Islet precursor cell (in vitro differentiated cells): ENCODE results near the gene VPS37C.

Experiments used
- DNase-seq: peaks from one replicate; pipeline ENCODE4 v3.0.0-alpha.2; 2018

VPS37C gene

DNA sequence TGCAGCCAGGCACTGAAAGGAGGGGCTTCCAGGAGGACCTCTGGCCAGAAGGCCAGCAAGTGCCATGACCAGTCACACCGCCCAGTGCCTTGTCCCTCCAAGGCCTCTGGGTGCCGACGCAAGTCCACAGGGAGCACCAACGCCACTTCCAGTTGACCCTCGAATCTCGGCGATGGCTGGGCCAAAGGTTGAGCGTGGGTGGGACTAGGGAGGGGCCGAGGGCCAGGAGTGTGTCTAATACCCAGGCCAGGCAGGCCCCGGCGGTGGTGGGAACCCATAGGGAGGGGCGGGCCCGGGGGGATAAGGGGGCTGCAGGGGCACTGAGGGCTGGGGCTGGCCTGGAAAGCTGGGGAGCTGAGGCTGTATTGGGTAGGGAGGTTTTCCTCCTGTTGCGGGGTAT lies 29.6 kb downstream of the VPS37C start:
- DNase-seq, result no peak

DNA sequence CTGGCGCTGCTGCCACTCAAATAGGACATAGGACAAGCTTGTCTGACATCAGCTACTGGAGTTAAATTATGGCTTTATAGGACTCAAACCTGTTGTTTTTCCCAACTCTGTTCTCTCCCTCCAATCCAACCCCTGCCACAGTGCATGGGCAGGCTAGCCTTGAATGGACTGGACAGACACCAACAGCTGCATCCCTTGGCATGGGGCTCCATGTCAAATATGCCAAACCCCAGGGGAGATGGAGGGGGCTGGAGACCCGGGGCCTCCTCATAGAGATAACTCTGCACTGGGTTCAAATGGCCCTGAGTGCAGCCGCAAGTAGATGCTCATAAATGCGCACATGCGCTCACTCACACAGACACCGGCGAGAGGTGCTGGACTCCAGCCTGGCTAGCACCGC lies 30.0 kb downstream of the VPS37C start:
- DNase-seq, result no peak

DNA sequence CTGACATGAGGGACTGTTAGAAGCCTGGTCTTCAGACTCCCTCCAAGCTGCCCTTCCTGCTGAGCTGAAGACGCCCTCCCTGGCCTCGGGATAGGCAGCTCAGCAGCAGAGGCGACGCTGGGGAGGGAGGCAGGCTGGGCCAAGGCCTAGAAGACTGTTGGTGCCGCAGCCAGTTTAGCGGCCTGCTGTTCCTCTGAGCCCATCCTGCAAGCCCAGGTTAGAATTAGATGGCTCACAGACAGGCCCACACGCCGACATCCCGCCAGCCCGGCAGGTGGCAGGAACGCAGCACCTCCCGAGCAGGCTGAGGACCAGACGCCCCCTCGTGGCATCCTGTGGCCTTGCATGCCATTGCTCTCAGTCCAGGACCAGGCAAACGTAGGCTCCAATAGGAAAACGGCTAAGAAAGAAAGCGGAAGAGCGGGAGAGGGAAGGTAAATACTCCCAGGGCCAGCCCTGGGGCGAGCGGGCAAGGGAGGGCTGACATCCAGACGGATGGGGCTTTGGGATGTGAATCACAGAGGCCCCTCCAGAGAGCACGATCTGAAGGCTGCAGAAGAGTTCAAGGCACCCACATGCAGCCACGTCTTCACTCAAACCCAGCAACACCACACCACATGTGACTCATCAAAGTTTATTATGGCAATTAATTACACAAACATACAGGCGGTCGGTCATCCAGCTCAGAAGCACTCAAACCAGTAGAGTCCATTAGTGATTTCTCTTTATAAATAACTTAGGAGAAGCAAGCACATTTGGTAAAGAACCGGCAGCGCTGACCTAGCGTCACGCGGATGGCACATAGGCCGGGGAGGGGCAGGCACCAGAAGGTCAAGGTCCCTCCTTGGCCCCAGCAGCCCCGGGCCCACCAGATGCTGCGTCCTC lies 31.3 kb downstream of the VPS37C start:
- peak; percentile 96 for DNase-seq

DNA sequence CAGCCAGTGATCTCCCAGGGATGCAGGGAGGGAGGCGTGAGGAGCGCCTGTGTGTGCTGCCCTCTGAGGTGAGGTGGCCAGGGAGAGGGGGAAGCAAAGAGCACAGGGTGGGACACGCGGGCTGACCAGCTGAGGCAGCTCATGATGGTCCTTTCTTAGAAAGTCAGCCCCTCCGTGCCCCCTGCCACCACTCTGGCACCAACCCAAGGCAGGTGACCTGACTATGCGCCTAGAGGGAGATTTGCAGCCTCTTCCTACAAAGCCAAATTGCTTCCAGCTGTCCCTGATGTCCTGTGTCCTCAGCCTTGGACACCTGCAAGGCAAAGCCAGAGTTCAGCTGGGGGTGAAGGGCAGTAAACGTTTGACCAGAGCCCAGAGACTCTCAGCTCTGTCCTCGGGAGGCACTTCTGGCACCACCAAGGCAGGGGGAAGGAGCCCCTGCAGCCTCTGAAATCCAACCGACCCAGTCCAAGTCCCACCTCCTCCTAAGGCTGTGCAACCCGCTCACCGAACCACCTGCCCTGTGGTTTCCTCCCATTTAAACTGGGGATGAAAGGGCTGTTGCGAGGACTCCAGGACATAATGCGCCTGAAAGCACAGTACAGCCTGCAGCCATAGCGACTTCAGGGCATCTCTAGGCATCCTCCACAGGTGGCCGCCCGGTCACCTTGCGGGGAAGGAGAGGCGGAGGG lies 32.1 kb downstream of the VPS37C start:
- DNase-seq, result no peak

DNA sequence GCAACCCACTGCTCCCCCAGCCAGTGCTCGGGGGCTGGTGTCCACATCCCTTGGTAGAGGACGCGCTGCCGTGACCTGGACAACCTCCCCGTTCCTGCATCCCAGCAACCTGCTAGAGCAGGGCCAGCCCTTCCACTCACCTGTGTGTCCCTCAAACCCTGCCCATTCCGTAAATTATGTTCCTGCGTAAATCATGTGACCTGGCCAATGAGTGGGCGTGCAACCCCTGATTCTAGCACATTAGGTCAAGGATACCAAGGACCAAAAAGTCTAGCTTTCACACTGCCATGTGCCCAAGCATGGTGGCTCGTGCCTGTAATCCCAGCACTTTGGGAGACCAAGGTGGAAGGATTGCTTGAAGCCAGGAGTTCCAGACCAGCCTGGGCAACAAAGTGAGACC lies 33.2 kb downstream of the VPS37C start:
- no peak for DNase-seq

DNA sequence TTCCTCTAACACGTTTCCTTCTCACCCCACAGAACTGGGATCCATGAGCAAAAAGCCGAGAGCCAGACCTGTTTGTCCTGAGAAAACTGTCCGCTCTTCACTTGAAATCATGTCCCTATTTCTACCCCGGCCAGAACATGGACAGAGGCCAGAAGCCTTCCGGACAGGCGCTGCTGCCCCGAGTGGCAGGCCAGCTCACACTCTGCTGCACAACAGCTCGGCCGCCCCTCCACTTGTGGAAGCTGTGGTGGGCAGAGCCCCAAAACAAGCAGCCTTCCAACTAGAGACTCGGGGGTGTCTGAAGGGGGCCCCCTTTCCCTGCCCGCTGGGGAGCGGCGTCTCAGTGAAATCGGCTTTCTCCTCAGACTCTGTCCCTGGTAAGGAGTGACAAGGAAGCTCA lies 35.0 kb downstream of the VPS37C start:
- peak; percentile 65 for DNase-seq

DNA sequence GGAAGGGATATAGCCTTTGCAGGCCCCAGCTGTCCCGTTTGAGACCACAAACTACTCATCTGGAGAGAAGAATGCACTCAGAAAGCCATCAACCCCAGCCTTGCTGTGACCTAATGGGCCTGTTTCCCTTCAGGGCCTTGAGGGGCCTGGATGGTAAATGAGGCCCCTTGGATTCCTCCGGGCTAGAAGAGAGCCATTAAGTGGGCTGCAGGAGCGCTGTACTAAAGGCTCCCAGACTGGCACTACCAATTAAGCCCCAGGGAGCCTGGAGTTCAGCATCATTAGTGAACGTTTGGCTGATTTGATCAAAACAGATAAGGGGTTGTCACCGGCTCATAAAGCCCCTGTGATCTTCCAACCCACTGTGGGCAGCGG lies 35.9 kb downstream of the VPS37C start:
- peak; percentile 97 for DNase-seq

DNA sequence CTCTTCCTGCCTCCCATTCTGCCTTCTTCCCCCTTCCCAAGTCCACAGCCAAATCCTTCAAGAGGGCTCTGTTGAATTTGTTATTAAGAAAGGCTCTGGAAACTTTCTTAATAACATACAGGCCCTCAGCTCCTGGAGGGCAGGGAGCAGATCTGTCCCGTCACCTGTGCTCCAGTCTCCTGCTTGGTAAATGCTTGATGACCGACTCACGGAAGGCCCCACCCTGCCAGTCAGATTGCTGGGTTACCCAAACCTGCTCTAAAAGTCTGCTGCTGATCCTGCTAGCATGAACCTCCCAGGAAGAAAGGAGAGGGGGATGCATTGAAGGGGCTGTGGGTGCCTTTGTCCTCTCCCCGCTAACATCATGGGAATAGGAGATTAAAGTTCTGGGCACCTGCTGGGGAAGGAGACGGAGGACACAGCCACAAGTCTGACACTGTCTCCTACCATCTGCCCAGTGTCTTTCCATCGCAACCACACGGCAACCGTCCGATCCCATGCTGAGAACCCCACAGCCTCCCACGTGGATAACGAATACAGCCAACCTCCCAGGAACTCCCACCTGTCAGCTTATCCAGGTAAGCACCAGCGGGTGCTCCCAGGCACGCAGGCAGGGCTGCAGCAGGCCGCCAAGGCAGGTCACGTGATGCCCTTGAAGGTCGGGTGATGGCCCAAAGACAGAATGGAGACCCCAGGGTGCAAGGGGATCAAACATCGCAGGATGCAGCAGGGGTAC lies 36.5 kb downstream of the VPS37C start:
- DNase-seq, result peak; percentile 75

DNA sequence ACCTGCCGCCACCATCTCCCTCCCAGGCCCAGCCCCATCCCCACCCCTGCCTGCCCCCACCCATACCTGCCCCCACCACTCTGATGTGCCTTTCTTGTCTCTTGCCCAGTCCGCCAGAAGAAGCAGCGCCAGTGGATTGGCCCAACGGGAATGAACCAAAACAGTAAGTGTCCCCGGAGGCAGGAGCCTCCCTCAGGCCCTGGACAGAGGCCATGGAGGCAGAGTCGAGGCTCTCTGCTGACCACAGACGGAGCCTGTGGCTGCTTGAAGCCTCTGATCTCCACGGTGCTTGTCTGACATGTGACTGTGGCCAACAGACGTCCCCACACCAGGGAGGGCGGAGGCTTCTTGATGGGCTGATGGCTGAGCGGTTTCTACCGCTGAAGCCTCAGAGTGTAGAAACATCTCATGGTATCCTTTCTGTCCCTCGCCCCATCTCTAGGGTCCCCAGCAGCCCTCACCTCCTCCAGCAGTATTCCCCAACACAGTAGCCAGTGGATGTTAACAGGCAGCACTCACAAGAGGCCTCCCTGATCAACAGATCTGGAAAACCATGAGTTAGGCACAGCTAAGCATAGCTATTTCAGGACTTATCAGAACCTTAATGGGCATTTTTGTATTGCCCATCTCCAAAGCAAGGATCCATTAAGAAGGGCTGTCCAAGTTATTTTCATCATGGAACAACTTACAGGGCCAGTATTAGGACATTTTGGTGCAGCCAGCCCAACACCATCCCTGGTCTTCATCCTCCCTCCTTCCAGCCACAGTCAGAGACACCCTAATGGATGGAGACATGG lies 37.3 kb downstream of the VPS37C start:
- DNase-seq, result no peak

DNA sequence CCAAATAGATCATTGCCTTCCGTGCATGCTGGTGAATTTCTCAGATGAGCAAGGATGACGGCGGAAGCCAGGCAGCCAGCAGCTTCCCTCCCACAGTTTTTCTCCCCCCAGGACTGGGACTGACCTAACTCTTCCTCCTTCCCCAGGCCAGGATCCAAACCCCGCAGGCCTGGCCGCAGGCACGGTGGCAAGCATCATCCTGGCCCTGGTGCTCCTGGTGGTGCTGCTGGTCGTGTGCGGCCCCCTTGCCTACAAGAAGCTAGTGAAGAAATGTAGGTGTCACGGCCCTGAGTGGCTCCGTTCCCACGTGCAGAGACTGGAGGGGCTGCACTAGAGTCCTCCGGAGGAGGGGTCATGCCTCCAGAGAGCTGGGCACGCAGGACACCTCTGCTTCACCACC lies 38.5 kb downstream of the VPS37C start:
- no peak for DNase-seq

DNA sequence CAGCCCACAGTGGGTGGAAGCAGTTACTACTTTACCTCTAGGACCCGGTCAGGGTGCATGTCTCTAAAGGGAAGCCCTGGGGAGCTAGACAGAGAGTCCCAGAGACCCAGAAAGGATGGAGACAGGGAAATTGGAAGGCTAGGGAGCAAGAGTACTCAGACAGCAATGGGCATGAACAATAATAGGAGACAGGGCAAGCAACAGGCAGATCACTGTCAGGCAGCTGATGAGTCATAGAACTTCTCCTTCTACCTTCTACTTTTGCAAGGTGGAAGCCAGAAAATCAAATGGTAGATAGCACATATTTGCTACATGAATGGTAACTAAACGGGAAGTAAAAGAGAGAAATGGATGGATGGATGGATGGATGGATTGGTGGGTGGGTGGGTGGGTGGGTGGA lies 39.3 kb downstream of the VPS37C start:
- no peak for DNase-seq

DNA sequence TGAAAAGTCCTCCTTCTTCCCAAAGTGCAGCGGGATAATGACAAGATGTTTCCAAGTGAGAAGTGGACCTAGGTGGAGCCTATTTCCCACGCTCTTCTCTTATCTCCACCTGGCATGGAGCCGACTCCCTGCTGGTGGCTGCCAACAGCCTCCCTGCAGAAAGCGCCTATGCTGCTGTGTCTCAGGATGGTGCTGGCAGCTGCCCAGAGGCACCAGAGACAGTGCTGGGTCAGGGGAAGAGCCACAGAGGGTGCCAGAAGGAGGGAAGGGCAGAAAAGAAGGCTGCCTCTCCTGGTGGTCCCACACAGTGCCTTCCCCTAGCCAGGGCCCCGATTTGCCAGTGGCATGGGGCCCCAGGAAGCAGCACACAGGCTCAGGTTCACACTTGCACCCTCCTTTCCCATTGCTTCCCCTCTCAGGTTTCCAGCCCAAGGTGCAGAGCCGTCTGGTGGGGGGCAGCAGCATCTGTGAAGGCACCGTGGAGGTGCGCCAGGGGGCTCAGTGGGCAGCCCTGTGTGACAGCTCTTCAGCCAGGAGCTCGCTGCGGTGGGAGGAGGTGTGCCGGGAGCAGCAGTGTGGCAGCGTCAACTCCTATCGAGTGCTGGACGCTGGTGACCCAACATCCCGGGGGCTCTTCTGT lies 39.9 kb downstream of the VPS37C start:
- DNase-seq, result peak; percentile 43

DNA sequence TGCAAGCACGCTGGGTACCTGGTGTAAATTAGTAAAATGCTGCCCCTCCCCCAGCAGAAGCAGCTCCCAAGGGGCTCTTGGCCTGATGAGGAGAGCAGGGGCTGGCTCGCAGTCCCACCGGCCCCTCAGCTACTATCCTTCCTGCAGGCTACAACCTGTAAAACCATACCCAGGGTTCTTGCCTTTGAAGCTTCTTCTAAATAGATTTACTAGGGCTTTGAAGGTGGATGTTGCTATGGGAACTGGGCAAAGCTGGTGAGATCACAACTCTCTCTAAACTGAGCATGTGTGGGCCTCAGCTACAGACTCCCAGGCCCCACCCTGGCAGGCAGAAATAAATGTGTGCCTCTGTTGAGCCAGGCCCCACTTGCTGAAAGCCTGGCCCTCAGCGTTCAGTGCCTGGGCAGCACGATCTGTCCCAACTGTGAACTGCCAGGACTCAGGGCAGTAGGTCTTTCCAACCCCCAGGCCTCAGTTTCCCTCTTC lies 40.5 kb downstream of the VPS37C start:
- peak; percentile 78 for DNase-seq

DNA sequence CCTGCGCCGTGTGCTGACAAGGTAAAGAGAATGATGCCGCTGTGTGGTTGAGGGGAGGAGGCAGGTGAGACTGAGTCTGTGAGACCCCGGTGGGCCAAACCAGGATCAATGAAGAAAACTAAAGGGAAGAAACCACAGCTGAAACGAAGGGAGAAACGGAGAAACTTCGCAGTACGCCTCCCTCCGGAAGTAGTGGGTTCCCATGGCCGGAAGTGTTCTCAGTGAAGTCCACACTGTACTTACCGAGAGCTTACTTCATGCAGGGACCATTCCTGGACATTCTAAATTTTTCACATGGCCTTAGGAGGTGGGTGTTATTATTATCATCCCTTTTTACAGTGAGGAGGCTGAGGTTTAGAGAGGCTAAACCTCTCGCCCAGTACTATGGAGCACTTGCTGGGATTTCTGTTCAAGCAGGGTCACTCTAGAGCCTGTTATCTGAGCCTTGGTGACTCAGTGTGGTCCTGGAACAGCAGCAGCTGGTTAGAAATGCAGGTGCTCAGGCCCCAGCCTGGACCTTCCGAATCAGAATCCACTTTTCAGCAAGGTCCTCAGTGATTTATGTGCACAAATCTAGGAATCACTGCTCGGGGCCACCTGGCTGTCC lies 41.0 kb downstream of the VPS37C start:
- DNase-seq, result peak; percentile 39

DNA sequence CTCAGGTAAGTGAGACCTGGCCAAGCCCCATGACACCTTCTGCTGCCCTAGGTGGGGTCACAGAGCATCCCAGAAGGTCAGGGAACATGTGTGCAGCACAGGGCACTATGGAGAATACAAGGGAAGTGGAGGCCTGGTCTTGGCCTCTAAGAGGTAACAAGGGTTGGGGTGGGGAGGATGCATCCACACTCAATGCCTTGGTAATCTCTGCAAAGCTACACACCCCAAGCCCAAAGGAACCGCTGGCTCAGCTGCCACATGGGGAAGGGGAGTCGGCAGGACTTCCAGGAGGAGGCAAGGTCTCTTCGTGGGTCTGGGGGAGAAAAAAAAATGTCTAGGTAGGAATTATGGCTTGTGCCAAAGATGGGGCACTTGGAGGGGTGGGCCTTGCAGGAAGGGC lies 41.7 kb downstream of the VPS37C start:
- no peak for DNase-seq

DNA sequence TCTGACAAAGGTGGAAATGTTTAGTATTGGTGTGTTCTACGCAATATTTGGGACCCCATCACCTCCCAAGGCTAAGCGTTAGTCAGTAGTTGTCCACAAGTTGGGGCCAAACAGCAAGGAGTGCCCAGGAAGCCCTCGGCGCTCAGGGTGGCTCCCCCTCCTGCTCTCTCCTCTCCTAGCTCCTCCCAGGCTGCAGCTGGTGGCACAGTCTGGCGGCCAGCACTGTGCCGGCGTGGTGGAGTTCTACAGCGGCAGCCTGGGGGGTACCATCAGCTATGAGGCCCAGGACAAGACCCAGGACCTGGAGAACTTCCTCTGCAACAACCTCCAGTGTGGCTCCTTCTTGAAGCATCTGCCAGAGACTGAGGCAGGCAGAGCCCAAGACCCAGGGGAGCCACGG lies 42.2 kb downstream of the VPS37C start:
- DNase-seq, result peak; percentile 47

DNA sequence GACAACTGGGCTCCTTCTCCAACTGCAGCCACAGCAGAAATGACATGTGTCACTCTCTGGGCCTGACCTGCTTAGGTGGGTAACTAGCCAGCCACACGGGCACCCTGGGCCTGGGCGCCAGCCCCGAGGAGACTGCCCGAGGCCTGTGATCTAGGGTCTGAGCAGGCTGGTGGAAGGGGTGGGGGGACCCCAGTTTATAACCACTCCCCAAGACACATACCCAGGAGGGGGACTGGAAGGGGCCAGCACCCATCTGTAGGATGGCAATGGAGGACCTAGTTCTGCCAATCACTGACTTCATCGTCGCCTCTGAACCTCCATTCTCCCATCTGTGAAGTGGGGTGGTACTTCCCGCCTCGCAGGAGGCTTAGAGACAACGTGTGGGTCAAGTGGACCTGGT lies 42.8 kb downstream of the VPS37C start:
- DNase-seq, result no peak

DNA sequence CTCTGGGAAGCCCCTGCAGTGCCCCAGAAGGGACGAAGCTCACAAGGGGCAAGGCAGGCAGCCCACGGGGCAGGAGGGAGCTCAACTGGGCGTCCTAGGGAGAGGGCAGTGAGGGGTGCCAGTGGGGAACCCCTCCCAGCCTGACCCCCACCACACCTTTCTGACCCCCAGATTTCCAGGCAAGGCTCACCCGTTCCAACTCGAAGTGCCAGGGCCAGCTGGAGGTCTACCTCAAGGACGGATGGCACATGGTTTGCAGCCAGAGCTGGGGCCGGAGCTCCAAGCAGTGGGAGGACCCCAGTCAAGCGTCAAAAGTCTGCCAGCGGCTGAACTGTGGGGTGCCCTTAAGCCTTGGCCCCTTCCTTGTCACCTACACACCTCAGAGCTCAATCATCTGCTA lies 43.2 kb downstream of the VPS37C start:
- peak; percentile 34 for DNase-seq

DNA sequence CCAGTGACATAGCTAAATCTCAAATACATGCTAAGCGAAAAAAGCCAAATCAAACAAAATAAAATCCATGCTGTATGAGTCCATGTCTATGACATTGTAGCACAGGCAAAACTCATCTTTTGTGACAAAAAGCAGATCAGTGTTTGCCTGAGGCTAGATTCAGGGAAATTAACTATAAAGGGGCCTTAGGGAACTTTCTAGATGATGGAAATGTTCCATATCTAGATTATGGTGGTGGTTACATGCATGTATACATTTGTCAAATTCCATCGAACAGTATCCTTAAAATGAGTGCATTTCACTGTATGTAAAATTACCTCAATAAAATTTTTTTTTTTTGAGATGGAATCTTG lies 44.1 kb downstream of the VPS37C start:
- no peak for DNase-seq

DNA sequence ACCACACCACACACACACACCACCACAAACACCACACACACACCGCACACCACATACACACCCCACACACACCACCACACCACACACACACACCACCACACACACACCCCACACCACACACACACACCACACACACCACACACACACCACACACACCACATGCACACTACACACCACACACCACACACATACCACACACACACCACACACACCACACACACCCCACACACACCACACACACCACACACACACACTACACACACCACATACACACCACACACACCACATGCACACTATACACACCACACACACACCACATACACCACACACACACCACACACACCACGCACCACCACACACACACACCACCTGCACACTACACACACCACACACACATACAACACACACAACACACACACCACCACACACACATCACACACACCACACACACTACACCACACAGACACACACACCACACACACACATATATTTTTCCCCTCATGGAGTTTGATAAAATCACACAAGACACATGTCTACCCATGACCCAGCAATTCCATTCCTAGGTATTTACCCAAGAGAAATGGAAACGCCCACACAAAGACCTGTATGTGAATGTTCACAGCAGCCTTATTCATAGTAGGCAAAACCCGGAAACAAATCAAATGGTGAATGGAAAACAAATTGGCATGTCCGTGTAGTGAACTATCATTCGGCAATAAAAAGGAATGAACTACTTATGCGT lies 44.6 kb downstream of the VPS37C start:
- DNase-seq, result no peak
